Measurements from ENCODE around the gene CCDC192. TPM values are rescaled to one million over a fixed set of nuclear protein-coding genes. Genes with fewer than 3 reads are reported as not detected.
A peak's percentile ranks its signal among the peaks of the same experiment; 100 is the strongest.

The CCDC192 gene
- total and polyA plus RNA-seq, 2 donors (not counting 3 experiments of a cell fraction or from before 2014, with no cell fraction given), result not detected

- no peak for FAIRE-seq
- Histone ChIP-seq H3K4me3 (replicated peaks in 1 of 3; ENCODE audit: insufficient read depth in 1 of 3, low read depth in 1 of 3, low read length in 3 of 3) (no peak overlapping the region), H3K4me2 (ENCODE audit: insufficient read depth, low read length) (no peak overlapping the region), H3K4me1 (ENCODE audit: control insufficient read depth, extremely low read depth, insufficient read depth, low read length) (peaks cover 11% of the 10 kb centered on the region), H3K27me3 (ENCODE audit: control insufficient read depth in 2 of 2, insufficient read depth in 2 of 2, low read length in 2 of 2) (no peaks in the 10 kb centered on the region), H4K20me1 (replicated peaks; ENCODE audit: control insufficient read depth, extremely low read depth, insufficient read depth, low read length) (no peaks in the 10 kb centered on the region), H3K79me2 (ENCODE audit: control insufficient read depth, insufficient read depth, low read length) (no peaks in the 10 kb centered on the region), H3K9me1 (replicated peaks; ENCODE audit: control insufficient read depth, extremely low read depth, insufficient read depth, low read length) (no peaks in the 10 kb centered on the region), H3K36me3 (ENCODE audit: control insufficient read depth in 2 of 2, extremely low read depth in 1 of 2, insufficient read depth in 2 of 2, low read length in 2 of 2) (no peaks in the 10 kb centered on the region), H3K9ac (replicated peaks; ENCODE audit: extremely low read depth, insufficient read depth, low read length) (no peak overlapping the region), H3K27ac (ENCODE audit: insufficient read depth, low read depth, low read length) (no peak overlapping the region), H2AFZ (ENCODE audit: low read depth, low read length) (no peak overlapping the region), H3K9me3 (replicated peaks; ENCODE audit: control insufficient read depth, insufficient read depth, low read length) (no peaks in the 10 kb centered on the region)
- intact Hi-C loops (cut with micrococcal nuclease), result loop anchor here (5.0 kb wide), 1 partner anchor 941 kb away; no protein-coding TSS in a partner anchor
- ChIA-PET CTCF (no interaction called here), POLR2A (no interaction called here)
- dilution Hi-C loops (cut with MboI; ENCODE audit: extremely low pct_ligation_motif_present, low sequenced_read_pairs), result no loop called here
- TF ChIP-seq POLR2A (IDR thresholded peaks at IDR 0.05; ENCODE audit: low read depth, low read length) (no peak), FOS (IDR thresholded peaks at IDR 0.05; ENCODE audit: borderline replicate concordance, insufficient read depth, low read length) (peak; percentile 9)
- TF ChIP-seq, protein P1, sequence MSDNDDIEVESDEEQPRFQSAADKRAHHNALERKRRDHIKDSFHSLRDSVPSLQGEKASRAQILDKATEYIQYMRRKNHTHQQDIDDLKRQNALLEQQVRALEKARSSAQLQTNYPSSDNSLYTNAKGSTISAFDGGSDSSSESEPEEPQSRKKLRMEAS (IDR thresholded peaks at IDR 0.05; ENCODE audit: insufficient read depth, insufficient read length), result no peak
- no TSS peak for BruUV-seq (replicated peaks)
- DNase-seq (ENCODE audit: low read depth, low spot score), result no peak
Observed at GRCh38 chr5:127925916-127926315, 222.7 kb downstream of the CCDC192 start.

GRCh38 chr5:127926974-127927373 lies 223.8 kb downstream of the CCDC192 start:
- Histone ChIP-seq H3K4me2 (ENCODE audit: insufficient read depth, low read length) (no peak overlapping the region), H3K27ac (ENCODE audit: insufficient read depth, low read depth, low read length) (no peak overlapping the region), H3K79me2 (ENCODE audit: control insufficient read depth, insufficient read depth, low read length) (no peaks in the 10 kb centered on the region), H3K9me1 (replicated peaks; ENCODE audit: control insufficient read depth, extremely low read depth, insufficient read depth, low read length) (no peaks in the 10 kb centered on the region), H3K36me3 (ENCODE audit: control insufficient read depth in 2 of 2, extremely low read depth in 1 of 2, insufficient read depth in 2 of 2, low read length in 2 of 2) (no peaks in the 10 kb centered on the region), H3K27me3 (ENCODE audit: control insufficient read depth in 2 of 2, insufficient read depth in 2 of 2, low read length in 2 of 2) (no peaks in the 10 kb centered on the region), H3K4me1 (ENCODE audit: control insufficient read depth, extremely low read depth, insufficient read depth, low read length) (peaks cover 11% of the 10 kb centered on the region), H3K4me3 (replicated peaks in 1 of 3; ENCODE audit: insufficient read depth in 1 of 3, low read depth in 1 of 3, low read length in 3 of 3) (no peak overlapping the region), H3K9ac (replicated peaks; ENCODE audit: extremely low read depth, insufficient read depth, low read length) (no peak overlapping the region), H2AFZ (ENCODE audit: low read depth, low read length) (no peak overlapping the region), H4K20me1 (replicated peaks; ENCODE audit: control insufficient read depth, extremely low read depth, insufficient read depth, low read length) (no peaks in the 10 kb centered on the region), H3K9me3 (replicated peaks; ENCODE audit: control insufficient read depth, insufficient read depth, low read length) (no peaks in the 10 kb centered on the region)
- BruUV-seq (replicated peaks), result no TSS peak
- POLR2A ChIA-PET, result no interaction called here
- no peak for TF ChIP-seq MYC (IDR thresholded peaks at IDR 0.05; ENCODE audit: low read depth, low read length)
- TF ChIP-seq, protein P2, sequence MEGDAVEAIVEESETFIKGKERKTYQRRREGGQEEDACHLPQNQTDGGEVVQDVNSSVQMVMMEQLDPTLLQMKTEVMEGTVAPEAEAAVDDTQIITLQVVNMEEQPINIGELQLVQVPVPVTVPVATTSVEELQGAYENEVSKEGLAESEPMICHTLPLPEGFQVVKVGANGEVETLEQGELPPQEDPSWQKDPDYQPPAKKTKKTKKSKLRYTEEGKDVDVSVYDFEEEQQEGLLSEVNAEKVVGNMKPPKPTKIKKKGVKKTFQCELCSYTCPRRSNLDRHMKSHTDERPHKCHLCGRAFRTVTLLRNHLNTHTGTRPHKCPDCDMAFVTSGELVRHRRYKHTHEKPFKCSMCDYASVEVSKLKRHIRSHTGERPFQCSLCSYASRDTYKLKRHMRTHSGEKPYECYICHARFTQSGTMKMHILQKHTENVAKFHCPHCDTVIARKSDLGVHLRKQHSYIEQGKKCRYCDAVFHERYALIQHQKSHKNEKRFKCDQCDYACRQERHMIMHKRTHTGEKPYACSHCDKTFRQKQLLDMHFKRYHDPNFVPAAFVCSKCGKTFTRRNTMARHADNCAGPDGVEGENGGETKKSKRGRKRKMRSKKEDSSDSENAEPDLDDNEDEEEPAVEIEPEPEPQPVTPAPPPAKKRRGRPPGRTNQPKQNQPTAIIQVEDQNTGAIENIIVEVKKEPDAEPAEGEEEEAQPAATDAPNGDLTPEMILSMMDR (IDR thresholded peaks at IDR 0.05; ENCODE audit: extremely low read depth in 1 of 2, insufficient read depth in 1 of 2, low read depth in 1 of 2, low read length in 2 of 2), result no peak
- TF ChIP-seq JUN (IDR thresholded peaks at IDR 0.05; ENCODE audit: borderline replicate concordance, insufficient read depth, insufficient read length, low read depth), result no peak
- TF ChIP-seq POLR2AphosphoS5 (IDR thresholded peaks at IDR 0.05; ENCODE audit: insufficient read depth, low read depth, low read length), result no peak
- no peak for TF ChIP-seq GATA2 (IDR thresholded peaks at IDR 0.05; ENCODE audit: insufficient read depth, insufficient read length, low read depth, low read length)
- TF ChIP-seq EZH2 (IDR thresholded peaks at IDR 0.05; ENCODE audit: borderline replicate concordance, low read depth, low read length, severe bottlenecking), result no peak
- no peak for TF ChIP-seq FOS (IDR thresholded peaks at IDR 0.05; ENCODE audit: borderline replicate concordance, insufficient read depth, low read length)
- TF ChIP-seq POLR2A (IDR thresholded peaks at IDR 0.05; ENCODE audit: low read depth, low read length), result no peak
- TF ChIP-seq, protein P1 (IDR thresholded peaks at IDR 0.05; ENCODE audit: insufficient read depth, insufficient read length), result no peak
- dilution Hi-C loops (cut with MboI; ENCODE audit: extremely low pct_ligation_motif_present, low sequenced_read_pairs) (no loop called here), intact Hi-C loops (cut with micrococcal nuclease) (loop anchor here (5.0 kb wide), 1 partner anchor 940 kb away; no protein-coding TSS in a partner anchor)
- FAIRE-seq (no peak), DNase-seq (ENCODE audit: low read depth, low spot score) (no peak)
- CTCF ChIA-PET, result no interaction called here

All from endothelial cell of umbilical vein (primary cell).